ENCODE results near the gene MYL6.
"Not testable (repeated sequence)": the region's sequence is repeated elsewhere in the genome, so short reads cannot be mapped to it uniquely, and the experiment has no call there.

Gene MYL6

DNA sequence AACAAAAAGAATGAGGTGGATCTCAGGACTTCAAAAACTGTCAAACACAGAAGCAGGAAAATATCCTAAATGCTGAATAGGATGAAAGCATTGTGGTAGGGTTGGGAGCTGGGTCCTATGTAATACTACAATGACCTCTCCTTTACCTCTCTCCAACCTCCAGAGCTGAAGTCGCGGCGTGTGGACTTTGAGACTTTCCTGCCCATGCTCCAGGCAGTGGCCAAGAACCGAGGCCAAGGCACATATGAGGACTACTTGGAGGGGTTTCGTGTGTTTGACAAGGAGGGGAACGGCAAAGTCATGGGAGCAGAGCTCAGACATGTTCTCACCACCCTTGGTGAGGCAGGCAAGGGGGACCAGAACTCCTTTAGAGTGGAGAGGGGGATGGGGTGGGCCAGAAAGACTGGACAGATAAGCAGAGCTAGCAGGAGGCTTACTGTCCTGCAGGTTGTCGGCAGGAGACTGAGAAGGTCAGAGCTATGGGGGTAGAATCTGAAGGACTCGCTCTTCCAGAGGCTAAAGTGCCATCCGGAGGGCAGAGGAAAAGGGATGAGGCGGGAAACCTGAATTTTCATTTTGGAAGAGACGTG, 2.8 kb upstream of the MYL6 start:
- in situ Hi-C loops (cut with HindIII; ENCODE audit: low sequenced_read_pairs), result no loop called here

DNA sequence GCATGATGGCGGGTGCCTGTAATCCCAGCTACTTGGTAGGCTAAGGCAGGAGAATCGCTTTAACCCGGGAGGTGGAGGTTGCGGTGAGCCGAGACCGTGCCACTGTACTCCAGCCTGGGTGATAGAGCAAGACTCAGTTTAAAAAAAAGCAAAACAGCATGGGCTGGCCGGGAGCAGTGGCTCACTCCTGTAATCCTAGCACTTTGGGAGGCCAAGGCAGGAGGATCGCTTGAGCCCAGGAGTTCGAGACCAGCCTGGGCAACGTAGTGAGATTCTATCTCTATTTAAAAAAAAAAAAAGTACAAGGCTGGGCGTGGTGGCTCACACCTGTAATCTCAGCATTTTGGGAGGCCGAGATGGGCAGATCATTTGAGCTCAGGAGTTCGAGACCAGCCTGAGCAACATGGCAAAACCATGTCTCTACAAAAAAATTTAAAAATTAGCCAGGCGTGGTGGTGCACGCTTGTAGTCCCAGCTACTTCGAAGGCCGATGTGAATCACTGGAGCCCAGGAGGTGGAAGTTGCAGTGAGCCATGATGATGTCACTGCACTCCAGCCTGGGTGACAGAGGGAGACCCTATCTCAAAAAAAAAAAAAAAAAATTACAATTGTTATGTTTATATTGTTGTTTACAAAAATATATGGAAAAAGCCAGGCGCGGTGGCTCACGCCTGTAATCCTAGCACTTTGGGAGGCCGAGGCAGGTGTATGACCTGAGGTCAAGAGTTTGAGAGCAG, 1.5 kb upstream of the MYL6 start:
- in situ Hi-C loops (cut with HindIII; ENCODE audit: low sequenced_read_pairs), result not testable (repeated sequence)

DNA sequence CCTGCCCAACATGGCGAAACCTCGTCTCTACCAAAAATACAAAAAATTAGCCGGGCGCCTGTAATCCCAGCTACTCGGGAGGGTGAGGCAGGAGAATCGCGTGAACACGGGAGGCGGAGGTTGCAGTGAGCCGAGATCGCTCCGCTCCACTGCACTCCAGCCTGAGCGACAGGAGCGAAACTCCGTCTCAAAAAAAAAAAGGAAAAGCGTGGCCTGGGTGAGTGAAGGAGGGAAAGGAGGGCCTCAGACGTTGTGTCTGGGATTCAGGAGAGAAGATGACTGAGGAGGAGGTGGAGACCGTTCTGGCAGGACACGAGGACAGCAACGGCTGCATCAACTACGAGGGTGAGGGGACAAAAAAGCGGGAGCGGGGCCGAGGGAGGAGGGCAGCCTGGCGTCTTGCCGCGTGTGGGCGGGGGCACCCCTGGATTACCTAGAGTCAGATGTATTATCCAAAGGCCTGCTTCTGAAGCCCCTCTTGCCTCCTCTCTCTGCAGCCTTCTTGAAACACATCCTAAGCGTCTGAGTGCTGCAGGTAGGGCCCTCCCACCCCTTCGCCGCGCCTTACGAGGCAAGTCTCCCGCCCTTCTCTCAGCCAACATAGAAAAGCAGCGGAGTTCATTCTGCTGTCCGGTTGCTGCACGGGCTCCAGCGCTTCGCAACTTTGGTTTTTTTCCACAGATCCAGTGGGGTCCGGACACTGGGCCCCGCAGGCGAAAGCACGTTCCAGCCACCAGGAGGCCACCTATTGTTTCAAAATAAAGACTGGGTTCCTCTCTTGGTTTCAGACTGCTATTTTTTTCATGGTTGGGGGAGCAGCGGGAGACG, 744 bp upstream of the MYL6 start:
- in situ Hi-C loops (cut with HindIII; ENCODE audit: low sequenced_read_pairs), result no loop called here

DNA sequence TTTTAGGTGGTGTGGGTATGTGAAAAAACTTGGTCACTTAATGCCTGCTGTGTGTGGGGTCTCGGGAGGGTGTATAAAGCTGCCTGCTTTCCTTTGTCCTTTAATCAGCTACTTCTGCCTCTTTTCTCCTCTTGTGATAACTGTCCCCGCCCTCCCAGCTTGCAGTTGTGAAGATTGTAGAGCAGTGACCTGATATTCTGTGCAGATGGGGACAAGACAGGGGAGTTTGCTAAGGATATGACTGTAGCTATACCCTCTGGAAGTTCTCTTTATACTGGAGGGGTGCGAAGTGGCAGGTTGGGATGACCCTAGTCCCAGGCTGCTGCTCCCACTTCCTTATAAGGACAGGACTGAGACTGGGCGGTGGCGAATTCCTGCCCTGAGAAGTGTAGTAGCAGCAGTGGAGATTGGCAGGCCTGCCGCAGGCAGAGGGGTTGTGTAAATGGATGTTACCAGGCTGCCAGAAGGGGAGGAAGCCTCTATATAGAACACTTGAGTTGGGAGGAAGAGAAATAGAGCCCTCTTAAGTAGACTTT, 835 bp downstream of the MYL6 start:
- in situ Hi-C loops (cut with HindIII; ENCODE audit: low sequenced_read_pairs), result no loop called here

DNA sequence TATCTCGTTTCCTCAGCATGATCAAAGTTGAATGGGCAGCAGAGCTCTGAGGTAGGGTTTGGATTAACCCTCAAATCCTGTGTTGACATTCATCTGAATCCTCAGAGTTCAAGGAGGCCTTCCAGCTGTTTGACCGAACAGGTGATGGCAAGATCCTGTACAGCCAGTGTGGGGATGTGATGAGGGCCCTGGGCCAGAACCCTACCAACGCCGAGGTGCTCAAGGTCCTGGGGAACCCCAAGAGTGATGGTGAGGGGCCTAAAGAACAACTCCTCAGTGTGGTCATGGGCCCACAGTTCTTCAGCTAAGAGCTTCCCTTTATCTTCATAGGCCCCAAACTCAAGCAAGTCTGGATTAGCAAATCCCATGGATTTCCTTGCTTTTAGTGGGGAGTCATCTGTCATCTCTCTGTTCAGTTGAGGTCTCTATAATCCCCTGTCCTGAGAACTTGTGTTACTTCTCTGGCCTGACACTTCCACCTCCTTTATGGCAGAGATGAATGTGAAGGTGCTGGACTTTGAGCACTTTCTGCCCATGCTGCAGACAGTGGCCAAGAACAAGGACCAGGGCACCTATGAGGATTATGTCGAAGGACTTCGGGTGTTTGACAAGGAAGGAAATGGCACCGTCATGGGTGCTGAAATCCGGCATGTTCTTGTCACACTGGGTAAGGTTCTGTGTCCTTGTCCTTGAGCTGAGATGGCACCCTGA, 1.5 kb downstream of the MYL6 start:
- in situ Hi-C loops (cut with HindIII; ENCODE audit: low sequenced_read_pairs), result no loop called here

DNA sequence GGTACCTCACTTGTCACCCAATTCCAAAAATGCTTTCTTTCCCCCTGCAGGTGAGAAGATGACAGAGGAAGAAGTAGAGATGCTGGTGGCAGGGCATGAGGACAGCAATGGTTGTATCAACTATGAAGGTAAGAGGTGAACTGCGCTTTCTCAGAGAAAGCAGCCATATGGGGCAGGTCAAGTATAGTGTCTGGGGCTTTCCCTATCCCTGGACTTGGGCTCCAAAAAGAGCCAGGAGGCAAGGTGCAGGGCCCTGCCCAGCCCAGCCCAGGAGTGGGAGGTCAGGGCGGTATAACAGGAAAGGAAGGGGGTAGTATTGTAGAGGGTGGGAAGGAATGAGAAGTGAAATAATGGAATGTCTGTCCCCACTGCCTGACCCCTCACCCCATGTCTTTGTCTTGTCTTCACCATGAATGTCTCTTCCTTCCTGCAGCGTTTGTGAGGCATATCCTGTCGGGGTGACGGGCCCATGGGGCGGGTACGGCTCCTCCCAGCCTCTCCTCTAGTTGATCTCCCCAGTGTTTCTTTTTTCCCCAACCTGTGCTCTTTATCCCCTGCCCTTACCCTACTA, 2.1 kb downstream of the MYL6 start:
- in situ Hi-C loops (cut with HindIII; ENCODE audit: low sequenced_read_pairs), result no loop called here

DNA sequence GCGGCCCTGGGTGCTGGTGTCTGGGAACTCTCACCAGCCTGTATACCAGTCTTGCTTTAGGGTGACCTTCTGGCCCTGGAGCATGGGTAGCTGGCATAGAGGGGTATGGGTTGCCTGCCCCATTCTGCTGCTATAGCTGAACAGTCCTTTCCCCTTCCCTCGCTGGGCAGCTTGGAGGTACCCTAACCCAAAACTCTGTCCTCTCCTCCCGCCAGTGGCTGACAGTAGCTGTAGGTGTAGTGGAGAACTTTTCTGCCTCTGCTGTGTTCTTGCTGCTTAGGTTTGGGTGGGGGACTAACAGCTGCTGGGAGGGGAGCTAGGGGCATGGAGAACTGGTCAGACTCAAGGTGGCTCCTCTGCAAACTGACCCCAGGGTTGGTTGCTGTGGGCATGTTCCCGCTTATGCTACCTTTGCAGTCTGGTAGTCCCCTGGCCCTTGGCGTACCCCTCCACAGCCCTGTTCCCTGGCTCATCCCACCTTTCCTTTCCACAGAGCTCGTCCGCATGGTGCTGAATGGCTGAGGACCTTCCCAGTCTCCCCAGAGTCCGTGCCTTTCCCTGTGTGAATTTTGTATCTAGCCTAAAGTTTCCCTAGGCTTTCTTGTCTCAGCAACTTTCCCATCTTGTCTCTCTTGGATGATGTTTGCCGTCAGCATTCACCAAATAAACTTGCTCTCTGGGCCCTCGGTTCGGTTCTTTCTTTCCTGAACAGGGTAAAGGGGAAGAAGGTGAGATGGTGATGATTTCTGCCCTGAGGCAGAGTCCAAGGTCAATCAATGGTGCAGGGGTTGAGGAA, 2.9 kb downstream of the MYL6 start:
- in situ Hi-C loops (cut with HindIII; ENCODE audit: low sequenced_read_pairs), result no loop called here

DNA sequence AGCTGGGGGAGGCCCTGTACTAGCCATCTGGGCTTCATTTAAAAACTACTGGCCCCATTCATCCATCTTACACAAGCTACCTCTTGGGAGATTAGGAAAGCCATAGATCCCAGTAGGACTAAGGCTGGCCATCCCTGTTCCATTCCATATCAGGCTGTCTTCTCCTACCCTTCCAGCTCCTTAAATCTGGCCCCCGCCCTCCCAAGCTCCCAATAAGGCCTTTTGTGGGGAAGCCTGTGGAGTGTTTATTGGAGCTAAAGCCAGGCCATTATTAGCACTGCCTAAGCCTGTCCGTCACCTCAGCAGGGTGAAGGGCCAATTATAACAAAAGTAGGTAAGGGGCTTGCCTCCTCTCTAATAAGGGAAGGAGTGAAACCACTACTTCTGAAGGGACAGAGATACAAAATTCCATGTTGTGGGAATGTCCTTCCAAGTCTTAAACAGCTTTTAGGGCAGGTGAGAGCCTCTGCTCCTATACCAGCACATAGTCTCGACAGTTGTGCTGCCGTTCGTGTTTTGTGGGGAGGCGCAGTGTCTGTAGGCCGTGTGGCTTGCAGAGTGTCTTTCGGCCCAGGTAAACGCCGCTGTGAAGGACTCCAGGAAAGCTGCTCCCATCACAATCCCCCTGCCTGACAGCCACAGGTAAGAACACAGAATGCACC, 3.7 kb downstream of the MYL6 start:
- in situ Hi-C loops (cut with HindIII; ENCODE audit: low sequenced_read_pairs), result no loop called here

DNA sequence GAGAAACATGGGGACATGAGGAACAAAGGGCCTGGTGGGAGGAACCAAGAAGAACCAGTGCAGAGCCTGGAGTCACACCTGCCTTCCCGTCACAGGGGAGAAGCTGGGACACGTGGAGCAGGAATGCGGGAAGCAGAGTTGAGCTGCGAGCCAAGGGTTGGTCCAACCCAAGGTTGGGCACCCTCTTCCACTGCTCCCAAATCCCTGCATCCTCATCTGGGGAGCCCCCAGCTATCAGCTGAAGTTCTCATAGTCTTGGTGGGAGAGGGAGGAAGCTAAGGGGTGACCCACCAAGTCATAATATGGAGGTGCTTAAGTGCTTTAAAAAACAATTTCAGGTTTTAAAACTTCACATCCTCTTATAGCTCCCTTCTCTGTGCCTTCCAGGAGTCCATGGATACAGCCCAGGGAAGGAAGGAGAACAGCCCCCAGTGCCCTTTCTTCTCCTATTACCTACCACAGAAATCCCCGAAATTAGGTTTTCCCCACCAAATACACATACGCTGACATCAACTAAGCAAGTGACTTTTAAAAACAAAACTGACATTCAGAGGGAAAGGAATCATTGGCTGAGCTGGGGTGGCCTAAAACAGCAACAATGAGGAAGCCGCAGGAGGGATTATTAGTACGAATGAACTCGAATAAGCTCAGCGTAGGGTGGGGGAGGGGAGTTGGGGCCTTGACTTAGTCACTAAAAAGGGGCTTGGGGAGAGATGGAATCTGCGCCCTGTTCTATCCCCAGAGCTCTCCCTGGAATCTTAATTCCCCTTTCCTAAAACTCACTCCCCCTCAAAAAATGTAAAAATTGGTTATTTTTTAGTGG, 4.5 kb downstream of the MYL6 start:
- in situ Hi-C loops (cut with HindIII; ENCODE audit: low sequenced_read_pairs), result no loop called here

DNA sequence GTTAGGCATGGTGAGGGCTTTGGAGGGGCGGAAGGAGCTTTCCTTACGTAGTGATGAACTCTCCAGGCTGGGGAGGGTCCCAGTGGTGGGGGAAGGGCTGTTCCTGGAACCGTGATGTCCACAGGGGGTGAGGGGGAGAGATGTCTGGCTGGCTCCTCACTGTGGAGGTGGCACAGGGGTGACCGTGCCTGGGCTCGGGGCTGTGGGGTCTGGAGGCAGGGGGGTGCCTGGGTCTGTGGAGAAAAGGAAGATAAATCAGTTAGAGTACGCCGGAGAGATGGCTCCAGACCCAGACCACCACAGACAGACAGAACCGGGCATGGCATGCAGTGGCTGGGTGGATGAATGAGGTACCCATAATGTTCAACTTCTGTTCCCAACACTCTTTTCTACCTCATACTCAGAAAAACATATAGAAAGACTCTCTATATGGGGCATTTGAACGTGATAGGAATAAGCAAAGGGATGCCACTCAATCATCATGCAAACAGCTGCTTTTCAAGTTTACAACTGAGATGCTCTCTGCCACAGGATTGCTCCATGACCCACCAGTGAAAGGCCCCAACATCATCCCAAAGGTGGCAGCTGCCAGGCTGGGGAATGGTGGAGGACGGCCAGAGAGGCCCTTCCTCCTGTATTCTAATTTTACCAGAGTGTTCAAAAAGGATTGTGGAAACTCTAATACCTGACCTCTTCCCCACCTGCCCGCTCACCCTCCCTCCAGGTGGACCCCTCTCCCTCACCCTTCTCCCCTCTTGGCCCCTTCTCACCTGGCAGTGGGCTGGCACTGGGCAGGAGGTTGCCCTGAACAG, 5.6 kb downstream of the MYL6 start:
- in situ Hi-C loops (cut with HindIII; ENCODE audit: low sequenced_read_pairs), result no loop called here

DNA sequence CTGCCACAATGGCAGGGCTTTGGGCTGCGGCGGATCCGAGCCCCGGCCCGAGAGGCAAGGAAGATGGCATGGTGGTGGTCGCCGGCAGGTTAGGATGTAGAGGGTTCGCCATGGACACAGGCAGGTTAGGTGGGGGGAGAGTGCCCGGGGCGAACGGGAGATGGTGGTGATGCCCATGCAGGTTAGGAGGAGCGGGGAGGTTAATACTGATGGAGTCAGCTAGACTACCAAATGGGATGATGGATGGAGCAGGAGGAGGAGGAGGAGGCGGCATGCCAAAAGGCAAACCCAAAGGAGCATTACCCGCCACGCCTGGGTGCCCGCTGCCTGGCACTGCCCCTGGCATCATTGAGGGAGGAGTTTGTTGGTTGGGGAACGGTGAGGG, 6.2 kb downstream of the MYL6 start:
- in situ Hi-C loops (cut with HindIII; ENCODE audit: low sequenced_read_pairs), result no loop called here

DNA sequence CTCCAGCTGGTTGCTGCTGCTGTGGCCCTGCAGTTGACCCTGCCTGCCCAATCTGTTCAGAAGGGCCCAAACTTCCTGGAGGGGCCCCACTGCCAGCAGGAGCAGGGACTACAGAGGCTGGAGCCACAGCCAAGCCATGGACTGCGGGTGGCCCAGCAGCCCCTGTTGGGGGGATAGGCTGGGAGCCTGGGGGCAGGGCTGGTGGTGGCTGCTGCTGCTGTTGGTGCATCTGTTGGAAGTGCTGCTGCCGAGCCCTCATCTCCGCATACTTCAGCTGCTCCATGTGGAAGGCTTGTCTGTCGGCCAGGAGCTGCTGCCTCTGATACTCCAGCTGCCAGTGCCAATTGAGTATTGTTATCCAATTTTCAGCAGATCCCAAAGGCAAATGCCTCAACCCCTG, 7.2 kb downstream of the MYL6 start:
- in situ Hi-C loops (cut with HindIII; ENCODE audit: low sequenced_read_pairs), result no loop called here

DNA sequence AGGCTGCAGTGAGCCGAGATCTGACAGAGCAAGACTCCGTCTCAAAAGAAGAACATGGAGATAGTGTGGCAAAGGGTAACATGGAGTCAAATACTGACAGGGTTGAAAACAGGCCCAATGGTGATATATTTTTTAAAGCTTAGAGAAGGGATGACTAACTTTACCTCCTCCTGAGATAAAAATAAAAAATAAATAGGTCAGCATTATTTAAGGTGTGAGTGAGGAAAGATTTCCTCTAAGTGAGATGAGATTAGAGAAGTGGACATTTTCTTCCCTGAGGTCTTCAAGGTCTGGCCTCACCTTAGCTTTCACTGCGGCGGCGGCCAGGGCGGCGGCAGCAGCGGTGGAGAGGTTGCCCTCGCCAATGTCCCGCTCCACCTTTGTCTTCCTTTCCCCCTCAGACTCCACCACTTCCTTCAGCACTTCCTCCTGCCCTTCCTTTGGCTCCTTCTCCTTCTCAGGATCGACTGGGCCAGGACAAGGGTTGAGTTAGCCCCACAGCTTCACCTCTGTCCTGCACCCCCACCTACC, 11.1 kb downstream of the MYL6 start:
- in situ Hi-C loops (cut with HindIII; ENCODE audit: low sequenced_read_pairs), result no loop called here

DNA sequence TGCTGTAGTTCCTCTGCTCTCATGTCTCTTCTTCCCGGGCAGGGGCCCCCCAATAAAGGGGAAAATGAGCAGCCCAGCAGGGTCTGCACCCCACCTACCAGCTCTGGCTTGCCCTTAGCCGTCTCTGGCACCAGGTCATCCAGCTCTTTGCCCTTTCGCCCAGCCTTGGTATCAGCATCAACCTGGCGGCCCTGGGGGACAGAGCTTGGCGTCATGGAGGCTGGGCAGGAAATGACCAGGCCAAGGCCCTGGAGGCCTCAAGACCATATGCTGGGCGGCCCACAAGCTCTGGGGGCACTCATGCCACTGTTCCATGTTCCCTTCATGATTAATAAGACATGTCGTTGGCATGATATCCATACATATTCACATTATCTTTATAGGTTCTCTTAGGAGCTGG, 14.7 kb downstream of the MYL6 start:
- in situ Hi-C loops (cut with HindIII; ENCODE audit: low sequenced_read_pairs), result no loop called here

DNA sequence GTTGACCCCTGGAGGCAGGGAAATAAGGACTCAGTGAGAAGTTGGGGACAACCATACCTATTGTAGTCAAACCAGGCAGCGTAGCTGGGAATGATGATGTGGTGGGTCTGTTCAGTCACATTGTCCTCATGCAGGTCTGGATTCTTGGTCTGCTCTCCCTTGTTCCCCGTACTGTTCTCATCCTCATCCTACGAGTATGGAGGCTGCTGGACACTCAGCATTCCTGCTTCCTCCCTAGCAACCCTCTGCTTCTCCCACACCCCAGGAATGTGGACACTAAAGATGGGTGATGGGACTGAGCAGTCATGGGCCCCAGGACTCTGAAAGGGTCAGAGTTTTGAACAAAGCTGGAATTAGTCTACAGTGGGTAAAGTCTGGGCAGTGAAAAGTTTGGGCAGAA, 20.2 kb downstream of the MYL6 start:
- in situ Hi-C loops (cut with HindIII; ENCODE audit: low sequenced_read_pairs), result loop anchor here (25.0 kb wide), 1 partner anchor 284 kb away; the partner anchor contains the start of genes MIP and SPRYD4

DNA sequence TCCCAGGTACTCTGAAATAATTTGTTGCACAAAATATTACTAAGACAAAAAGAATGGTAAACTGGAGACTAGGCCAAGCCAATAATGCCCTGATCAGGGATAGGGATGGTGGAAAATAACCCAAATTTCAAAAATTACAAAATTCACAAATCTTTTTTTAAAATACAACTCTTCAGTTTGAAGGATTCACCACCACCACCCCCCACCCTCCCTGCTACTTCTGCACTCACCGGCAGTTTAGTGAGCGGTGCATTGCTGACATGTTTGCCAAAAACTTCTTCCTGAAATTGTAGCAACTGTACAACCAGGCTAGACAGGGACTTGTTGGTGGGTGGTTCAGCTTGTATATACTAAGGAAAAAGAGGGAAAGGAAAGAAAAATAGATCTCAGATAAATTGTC, 28.8 kb downstream of the MYL6 start:
- in situ Hi-C loops (cut with HindIII; ENCODE audit: low sequenced_read_pairs), result loop anchor here (25.0 kb wide), 1 partner anchor 275 kb away; the partner anchor contains the start of genes MIP and SPRYD4

DNA sequence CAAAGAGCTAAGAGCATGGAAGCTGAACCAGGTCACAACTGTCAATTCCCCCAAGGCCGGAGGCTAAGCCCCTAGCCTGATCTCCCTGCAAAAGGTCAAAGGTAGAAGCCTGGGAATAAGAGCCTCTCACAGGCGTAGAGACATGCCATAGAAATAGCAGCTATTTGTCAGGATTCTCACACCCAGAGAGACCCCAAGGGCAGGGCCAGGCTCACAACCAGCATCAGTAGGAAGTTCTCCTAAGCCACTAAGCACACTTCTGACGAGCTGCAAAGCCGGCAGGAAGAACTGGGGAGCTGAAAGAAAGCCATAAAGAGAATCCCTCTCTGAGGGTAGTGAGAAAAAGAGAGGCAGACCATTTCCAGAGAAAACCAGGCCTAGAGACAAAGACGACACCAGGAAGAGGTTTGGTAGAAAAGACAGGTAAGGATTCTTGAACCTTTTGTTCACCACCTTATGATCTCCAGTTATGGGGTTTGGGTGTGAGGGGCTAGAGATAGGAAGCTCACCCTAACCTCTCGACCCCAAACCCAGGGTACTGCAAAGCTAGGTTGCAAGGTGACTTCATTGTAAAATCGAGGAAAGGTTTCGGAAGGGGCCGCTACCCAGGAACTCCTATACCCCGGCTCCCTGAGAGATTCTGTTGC, 30.1 kb downstream of the MYL6 start:
- in situ Hi-C loops (cut with HindIII; ENCODE audit: low sequenced_read_pairs), result loop anchor here (25.0 kb wide), 1 partner anchor 274 kb away; the partner anchor contains the start of genes MIP and SPRYD4
